Measurements from ENCODE around the gene MEF2D. TPM values are rescaled to one million over a fixed set of nuclear protein-coding genes. Genes with fewer than 3 reads are reported as not detected.

The MEF2D gene
- total and polyA plus RNA-seq, 4 donors: 8.1 to 95.8 (median 54.8) TPM

DNA sequence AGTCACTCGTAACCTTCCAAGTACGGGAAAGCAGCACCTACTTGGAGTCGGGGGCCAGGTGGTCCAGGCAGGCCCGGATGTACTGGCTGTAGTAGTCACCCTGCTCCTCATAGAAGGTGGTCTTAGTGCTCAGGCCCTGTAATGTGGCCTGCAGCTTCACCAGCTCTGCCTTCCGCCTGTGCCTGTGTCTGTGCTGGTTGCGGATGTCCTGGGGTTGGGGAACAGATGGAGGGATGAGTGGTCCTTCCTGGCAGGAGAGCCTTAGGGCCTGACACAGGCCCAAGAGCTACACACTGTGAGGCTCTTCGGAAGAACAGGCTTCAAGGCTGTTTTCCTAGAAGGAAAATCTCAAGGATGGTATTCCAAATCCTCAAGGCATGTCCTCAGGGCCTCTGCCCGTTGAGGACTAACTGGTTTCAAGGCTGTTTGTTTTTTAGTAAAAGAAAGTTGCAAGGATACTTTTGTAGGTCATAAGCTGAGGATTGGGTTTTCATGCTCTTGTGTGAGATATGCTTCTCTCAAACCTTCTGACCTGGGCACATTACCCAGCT lies 28.4 kb upstream of the MEF2D start:
- 84 to 92% methylated on average over 8 of the region's 8 CpGs for WGBS, 2 donors
- Histone ChIP-seq H3K4me3 (ENCODE audit: low read length in 2 of 2) (no peak overlapping the region), H3K27me3 (ENCODE audit: control insufficient read depth in 1 of 2, insufficient read depth in 2 of 2, low read length in 1 of 2) (no peaks in the 10 kb centered on the region), H3K36me3 (ENCODE audit: control insufficient read depth in 1 of 2, insufficient read depth in 2 of 2, low read length in 1 of 2) (no peaks in the 10 kb centered on the region), H3K4me1 (ENCODE audit: control insufficient read depth in 1 of 2, insufficient read depth in 2 of 2, low read length in 2 of 2) (no peaks in the 10 kb centered on the region), H3K27ac (ENCODE audit: low read depth in 1 of 2, low read length in 2 of 2) (no peak overlapping the region), H3K9me3 (ENCODE audit: control insufficient read depth, low read length) (no peaks in the 10 kb centered on the region)
- DNase-seq: no peak
- intact Hi-C loops (cut with DNase I): no loop called here
- ATAC-seq (ENCODE audit: low FRiP score): no peak

DNA sequence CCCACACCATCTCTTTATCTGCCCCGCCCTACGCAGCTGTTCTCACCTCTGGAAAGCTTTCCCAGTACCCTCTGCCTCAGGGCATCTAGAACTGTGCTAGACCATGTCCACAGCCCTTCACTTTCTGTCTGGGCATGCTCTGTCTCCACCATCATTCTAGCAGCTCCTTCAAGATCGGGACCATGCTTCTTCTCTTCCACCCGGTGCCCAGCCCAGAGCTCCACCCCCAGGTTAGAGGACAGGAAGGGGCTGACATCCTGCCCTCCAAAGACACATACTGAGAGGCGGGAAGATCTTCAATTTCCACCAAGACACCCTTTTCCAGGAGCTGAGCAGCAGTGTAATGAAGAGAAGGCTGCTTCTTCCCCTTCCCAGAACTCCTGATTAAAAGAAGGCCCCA lies 27.7 kb upstream of the MEF2D start:
- 89 to 94% methylated on average over 5 of the region's 5 CpGs for WGBS, 2 donors
- Histone ChIP-seq H3K27ac (ENCODE audit: low read depth in 1 of 2, low read length in 2 of 2) (no peak overlapping the region), H3K9me3 (ENCODE audit: control insufficient read depth, low read length) (no peaks in the 10 kb centered on the region), H3K27me3 (ENCODE audit: control insufficient read depth in 1 of 2, insufficient read depth in 2 of 2, low read length in 1 of 2) (no peaks in the 10 kb centered on the region), H3K36me3 (ENCODE audit: control insufficient read depth in 1 of 2, insufficient read depth in 2 of 2, low read length in 1 of 2) (no peaks in the 10 kb centered on the region), H3K4me1 (ENCODE audit: control insufficient read depth in 1 of 2, insufficient read depth in 2 of 2, low read length in 2 of 2) (no peaks in the 10 kb centered on the region), H3K4me3 (ENCODE audit: low read length in 2 of 2) (no peak overlapping the region)
- intact Hi-C loops (cut with DNase I): no loop called here
- ATAC-seq (ENCODE audit: low FRiP score) (no peak), DNase-seq (no peak)

DNA sequence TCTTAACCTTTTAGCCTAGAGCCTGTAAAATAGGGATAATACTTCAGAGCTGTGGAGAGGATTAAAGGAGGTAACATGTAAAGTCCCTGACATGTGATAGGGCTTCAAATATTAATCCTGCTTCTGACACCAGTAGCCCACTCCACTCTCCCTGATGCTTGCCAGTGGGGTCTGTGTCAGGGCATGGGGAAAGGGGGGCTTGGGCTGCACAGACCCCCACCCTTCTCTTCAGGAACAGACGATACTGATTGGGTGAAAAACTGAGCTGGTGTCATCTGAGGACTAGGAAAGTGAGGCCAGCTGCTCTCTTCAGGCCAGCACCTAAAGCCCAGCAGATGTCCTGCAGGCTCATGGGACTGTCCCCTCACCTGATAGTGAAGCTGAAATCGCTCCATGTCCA lies 27.0 kb upstream of the MEF2D start:
- DNase-seq: no peak
- WGBS, 2 donors: 94 to 100% methylated on average over 2 of the region's 2 CpGs
- intact Hi-C loops (cut with DNase I): no loop called here
- no peaks in the 10 kb centered on the region for H3K4me1 ChIP-seq (ENCODE audit: control insufficient read depth in 1 of 2, insufficient read depth in 2 of 2, low read length in 2 of 2)
- H3K4me3 ChIP-seq (ENCODE audit: low read length in 2 of 2): no peak overlapping the region
- no peaks in the 10 kb centered on the region for H3K27me3 ChIP-seq (ENCODE audit: control insufficient read depth in 1 of 2, insufficient read depth in 2 of 2, low read length in 1 of 2)
- ATAC-seq (ENCODE audit: low FRiP score): no peak
- H3K9me3 ChIP-seq (ENCODE audit: control insufficient read depth, low read length): no peaks in the 10 kb centered on the region
- H3K36me3 ChIP-seq (ENCODE audit: control insufficient read depth in 1 of 2, insufficient read depth in 2 of 2, low read length in 1 of 2): no peaks in the 10 kb centered on the region
- no peak overlapping the region for H3K27ac ChIP-seq (ENCODE audit: low read depth in 1 of 2, low read length in 2 of 2)

DNA sequence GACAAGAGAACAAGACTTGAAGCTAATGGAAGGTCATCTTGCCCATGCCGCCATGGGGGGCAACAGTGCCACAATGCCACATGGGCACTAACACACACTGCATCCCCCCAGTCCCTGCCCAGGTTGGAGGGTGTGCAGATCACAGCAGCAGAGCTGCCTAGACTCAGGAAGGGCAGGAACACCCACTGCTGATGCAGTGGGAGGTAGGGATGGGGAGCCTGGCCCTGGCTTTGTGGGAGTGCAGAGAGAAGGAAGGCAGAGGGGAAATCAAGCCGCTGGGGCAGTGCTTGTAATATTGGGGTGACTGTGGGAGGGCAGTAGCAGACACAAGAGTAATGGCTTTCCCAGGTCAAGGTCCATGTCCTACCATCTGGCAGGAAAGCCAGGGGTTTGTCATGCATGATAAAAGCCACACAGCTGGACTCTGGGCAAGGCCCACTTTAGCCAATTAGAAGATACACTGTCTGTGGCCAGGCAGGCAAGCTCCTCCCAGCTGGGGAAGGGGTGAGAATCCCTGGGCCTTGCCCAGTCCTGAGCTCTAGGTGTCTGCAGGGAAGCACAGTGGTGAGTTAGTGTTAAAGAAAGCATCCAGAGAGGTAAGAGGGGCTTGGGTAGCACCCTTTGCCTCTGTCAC lies 25.4 kb upstream of the MEF2D start:
- ATAC-seq (ENCODE audit: low FRiP score): no peak
- no peaks in the 10 kb centered on the region for H3K27me3 ChIP-seq (ENCODE audit: control insufficient read depth in 1 of 2, insufficient read depth in 2 of 2, low read length in 1 of 2)
- 88 to 89% methylated on average over 2 of the region's 2 CpGs for WGBS, 2 donors
- H3K9me3 ChIP-seq (ENCODE audit: control insufficient read depth, low read length): no peaks in the 10 kb centered on the region
- H3K36me3 ChIP-seq (ENCODE audit: control insufficient read depth in 1 of 2, insufficient read depth in 2 of 2, low read length in 1 of 2): no peaks in the 10 kb centered on the region
- no peaks in the 10 kb centered on the region for H3K4me1 ChIP-seq (ENCODE audit: control insufficient read depth in 1 of 2, insufficient read depth in 2 of 2, low read length in 2 of 2)
- DNase-seq: no peak
- intact Hi-C loops (cut with DNase I): no loop called here
- no peak overlapping the region for H3K4me3 ChIP-seq (ENCODE audit: low read length in 2 of 2)
- H3K27ac ChIP-seq (ENCODE audit: low read depth in 1 of 2, low read length in 2 of 2): no peak overlapping the region

DNA sequence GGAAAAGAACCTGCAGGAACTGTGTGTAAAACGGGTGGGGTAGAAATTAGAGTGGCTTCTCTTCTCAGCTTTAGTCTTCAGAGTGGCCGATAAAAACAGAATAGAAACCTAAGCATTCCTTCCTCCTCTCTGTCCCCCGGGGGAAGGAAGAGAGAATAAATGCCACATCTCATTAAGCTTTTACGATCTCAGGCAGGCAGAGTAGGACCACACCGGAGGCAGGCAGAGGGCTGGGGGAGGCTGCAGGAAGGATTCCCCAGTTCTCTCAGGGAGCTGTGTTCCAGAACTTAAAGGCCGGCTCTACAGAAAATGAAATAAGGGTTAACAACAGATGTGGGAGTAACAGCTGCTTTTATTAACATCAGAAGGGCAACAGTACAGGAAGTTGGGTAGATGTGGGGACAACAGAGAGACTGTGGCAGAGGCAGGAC lies 24.5 kb upstream of the MEF2D start:
- no peak for ATAC-seq (ENCODE audit: low FRiP score)
- Histone ChIP-seq H3K27me3 (ENCODE audit: control insufficient read depth in 1 of 2, insufficient read depth in 2 of 2, low read length in 1 of 2) (no peaks in the 10 kb centered on the region), H3K36me3 (ENCODE audit: control insufficient read depth in 1 of 2, insufficient read depth in 2 of 2, low read length in 1 of 2) (no peaks in the 10 kb centered on the region), H3K4me3 (ENCODE audit: low read length in 2 of 2) (no peak overlapping the region), H3K27ac (ENCODE audit: low read depth in 1 of 2, low read length in 2 of 2) (no peak overlapping the region), H3K9me3 (ENCODE audit: control insufficient read depth, low read length) (no peaks in the 10 kb centered on the region), H3K4me1 (ENCODE audit: control insufficient read depth in 1 of 2, insufficient read depth in 2 of 2, low read length in 2 of 2) (no peaks in the 10 kb centered on the region)
- DNase-seq: no peak
- intact Hi-C loops (cut with DNase I): no loop called here
- 76 to 84% methylated on average over 6 of the region's 6 CpGs for WGBS, 2 donors

DNA sequence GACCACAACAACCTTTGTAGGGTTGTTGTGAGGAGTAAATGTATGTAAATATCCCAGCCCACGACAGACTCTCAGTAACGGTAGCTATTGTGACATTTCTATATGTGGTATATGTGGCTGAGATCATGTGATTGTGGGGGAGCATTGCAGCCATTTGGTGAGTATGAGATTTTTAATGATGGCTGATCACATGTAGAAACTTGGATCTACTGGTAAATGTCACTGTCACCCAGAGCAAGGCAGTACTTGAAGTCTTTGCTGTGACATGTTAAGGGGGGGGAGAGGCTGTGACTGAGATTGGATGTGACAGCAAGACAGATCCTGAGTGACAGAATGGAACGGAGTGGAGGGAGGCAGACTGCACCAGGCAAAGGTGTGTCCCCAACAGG lies 23.9 kb upstream of the MEF2D start:
- DNase-seq (no peak), ATAC-seq (ENCODE audit: low FRiP score) (no peak)
- Histone ChIP-seq H3K4me1 (ENCODE audit: control insufficient read depth in 1 of 2, insufficient read depth in 2 of 2, low read length in 2 of 2) (no peaks in the 10 kb centered on the region), H3K36me3 (ENCODE audit: control insufficient read depth in 1 of 2, insufficient read depth in 2 of 2, low read length in 1 of 2) (no peaks in the 10 kb centered on the region), H3K27ac (ENCODE audit: low read depth in 1 of 2, low read length in 2 of 2) (no peak overlapping the region), H3K9me3 (ENCODE audit: control insufficient read depth, low read length) (no peaks in the 10 kb centered on the region), H3K4me3 (ENCODE audit: low read length in 2 of 2) (no peak overlapping the region), H3K27me3 (ENCODE audit: control insufficient read depth in 1 of 2, insufficient read depth in 2 of 2, low read length in 1 of 2) (no peaks in the 10 kb centered on the region)
- 87 to 90% methylated on average over 3 of the region's 3 CpGs for WGBS, 2 donors
- intact Hi-C loops (cut with DNase I): no loop called here

DNA sequence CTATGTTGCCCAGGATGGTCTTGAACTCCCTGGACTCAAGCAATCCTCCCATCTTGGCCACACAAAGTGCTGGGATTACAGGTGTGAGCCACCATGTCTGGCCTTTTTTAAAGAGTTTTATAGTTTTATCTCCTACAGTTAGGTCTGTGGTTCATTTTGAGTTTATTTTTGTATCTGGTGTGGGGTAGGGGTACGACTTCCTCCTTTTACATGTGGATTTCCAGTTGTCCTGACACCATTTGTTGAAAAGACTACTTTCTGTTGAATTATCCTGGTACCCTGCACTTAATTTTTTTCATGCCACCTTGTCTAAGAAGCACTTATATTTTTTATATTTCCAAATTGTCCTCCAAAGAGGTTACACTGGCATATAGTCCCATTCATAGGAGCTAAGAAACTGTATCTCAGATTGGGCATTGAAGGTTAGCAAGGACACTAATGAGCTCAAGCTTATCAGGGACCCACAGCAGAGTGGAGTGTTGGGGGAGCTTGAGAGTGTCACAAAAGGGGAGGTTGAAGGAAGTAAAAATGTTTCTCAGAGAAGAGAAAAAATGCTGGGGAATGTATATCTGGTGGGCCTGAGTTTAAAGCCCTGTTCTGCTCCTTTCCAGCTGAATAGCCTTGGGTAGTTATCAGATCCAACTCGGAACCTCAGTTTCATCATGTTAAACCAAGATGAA lies 23.4 kb upstream of the MEF2D start:
- Histone ChIP-seq H3K4me3 (ENCODE audit: low read length in 2 of 2) (no peak overlapping the region), H3K4me1 (ENCODE audit: control insufficient read depth in 1 of 2, insufficient read depth in 2 of 2, low read length in 2 of 2) (no peaks in the 10 kb centered on the region), H3K36me3 (ENCODE audit: control insufficient read depth in 1 of 2, insufficient read depth in 2 of 2, low read length in 1 of 2) (no peaks in the 10 kb centered on the region), H3K9me3 (ENCODE audit: control insufficient read depth, low read length) (no peaks in the 10 kb centered on the region), H3K27ac (ENCODE audit: low read depth in 1 of 2, low read length in 2 of 2) (no peak overlapping the region), H3K27me3 (ENCODE audit: control insufficient read depth in 1 of 2, insufficient read depth in 2 of 2, low read length in 1 of 2) (no peaks in the 10 kb centered on the region)
- 93 to 94% methylated on average over 2 of the region's 2 CpGs for WGBS, 2 donors
- intact Hi-C loops (cut with DNase I): no loop called here
- ATAC-seq (ENCODE audit: low FRiP score) (no peak), DNase-seq (no peak)

DNA sequence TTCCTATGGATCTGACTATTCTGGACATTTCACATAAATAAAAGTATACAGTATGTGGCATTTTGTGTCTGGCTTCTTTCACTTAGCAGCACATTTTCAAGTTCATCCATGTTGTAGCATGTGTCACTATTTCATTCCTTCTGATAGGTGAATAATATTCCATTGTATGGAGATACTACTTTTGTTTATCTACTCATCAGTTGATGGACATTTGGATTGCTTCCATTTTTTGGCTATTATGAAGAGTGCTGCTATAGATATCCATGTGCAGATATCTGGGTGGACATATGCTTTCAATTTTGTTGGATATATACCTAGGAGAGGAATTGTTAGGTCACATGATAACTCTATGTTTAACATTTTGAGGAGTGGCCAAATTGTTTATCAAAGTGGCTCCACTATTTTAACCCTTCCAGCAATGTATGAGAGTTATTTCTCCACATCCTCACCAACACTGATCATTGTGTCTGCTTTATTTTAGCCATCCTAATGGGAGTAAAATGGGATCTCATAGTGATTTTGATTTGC lies 21.9 kb upstream of the MEF2D start:
- H3K27ac ChIP-seq (ENCODE audit: low read depth in 1 of 2, low read length in 2 of 2): no peak overlapping the region
- H3K36me3 ChIP-seq (ENCODE audit: control insufficient read depth in 1 of 2, insufficient read depth in 2 of 2, low read length in 1 of 2): no peaks in the 10 kb centered on the region
- DNase-seq (no peak), ATAC-seq (ENCODE audit: low FRiP score) (no peak)
- H3K27me3 ChIP-seq (ENCODE audit: control insufficient read depth in 1 of 2, insufficient read depth in 2 of 2, low read length in 1 of 2): no peaks in the 10 kb centered on the region
- no peaks in the 10 kb centered on the region for H3K4me1 ChIP-seq (ENCODE audit: control insufficient read depth in 1 of 2, insufficient read depth in 2 of 2, low read length in 2 of 2)
- intact Hi-C loops (cut with DNase I): no loop called here
- no peaks in the 10 kb centered on the region for H3K9me3 ChIP-seq (ENCODE audit: control insufficient read depth, low read length)
- H3K4me3 ChIP-seq (ENCODE audit: low read length in 2 of 2): no peak overlapping the region

DNA sequence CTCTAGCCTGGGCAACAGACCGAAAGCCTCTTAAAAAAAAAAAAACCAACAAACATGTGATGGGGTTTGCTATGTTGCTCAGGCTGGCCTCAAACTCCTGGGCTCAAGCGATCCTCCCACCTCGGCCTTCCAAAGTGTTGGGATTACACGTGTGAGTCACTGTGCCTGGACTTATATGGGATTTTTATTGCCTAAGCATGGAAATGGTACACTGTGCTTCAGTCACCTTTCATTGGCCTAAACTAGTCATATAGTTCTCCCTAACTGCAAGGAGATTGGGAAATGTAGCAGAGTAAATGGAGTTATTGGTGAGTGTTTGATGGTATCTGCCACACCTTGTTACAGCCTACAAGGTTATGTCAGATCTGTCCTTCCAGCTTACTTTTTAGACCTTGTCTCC lies 17.2 kb upstream of the MEF2D start:
- Histone ChIP-seq H3K36me3 (ENCODE audit: control insufficient read depth in 1 of 2, insufficient read depth in 2 of 2, low read length in 1 of 2) (no peaks in the 10 kb centered on the region), H3K27ac (ENCODE audit: low read depth in 1 of 2, low read length in 2 of 2) (no peak overlapping the region), H3K4me3 (ENCODE audit: low read length in 2 of 2) (no peak overlapping the region), H3K9me3 (ENCODE audit: control insufficient read depth, low read length) (no peaks in the 10 kb centered on the region), H3K4me1 (ENCODE audit: control insufficient read depth in 1 of 2, insufficient read depth in 2 of 2, low read length in 2 of 2) (no peaks in the 10 kb centered on the region), H3K27me3 (ENCODE audit: control insufficient read depth in 1 of 2, insufficient read depth in 2 of 2, low read length in 1 of 2) (no peaks in the 10 kb centered on the region)
- DNase-seq (no peak), ATAC-seq (ENCODE audit: low FRiP score) (no peak)
- intact Hi-C loops (cut with DNase I): no loop called here
- 72 to 95% methylated on average over 4 of the region's 4 CpGs for WGBS, 2 donors
